HG03432 (cell line): ENCODE data around the gene ZNF397.

Source experiments
- ATAC-seq: cut with Tn5 transposase; IDR thresholded peaks from one replicate; pipeline ENCODE4 v1.9.1; 2021; ENCODE audit warnings: mild to moderate bottlenecking, moderate library complexity; ENCODE audit not compliant: unreplicated experiment

ZNF397 gene

DNA sequence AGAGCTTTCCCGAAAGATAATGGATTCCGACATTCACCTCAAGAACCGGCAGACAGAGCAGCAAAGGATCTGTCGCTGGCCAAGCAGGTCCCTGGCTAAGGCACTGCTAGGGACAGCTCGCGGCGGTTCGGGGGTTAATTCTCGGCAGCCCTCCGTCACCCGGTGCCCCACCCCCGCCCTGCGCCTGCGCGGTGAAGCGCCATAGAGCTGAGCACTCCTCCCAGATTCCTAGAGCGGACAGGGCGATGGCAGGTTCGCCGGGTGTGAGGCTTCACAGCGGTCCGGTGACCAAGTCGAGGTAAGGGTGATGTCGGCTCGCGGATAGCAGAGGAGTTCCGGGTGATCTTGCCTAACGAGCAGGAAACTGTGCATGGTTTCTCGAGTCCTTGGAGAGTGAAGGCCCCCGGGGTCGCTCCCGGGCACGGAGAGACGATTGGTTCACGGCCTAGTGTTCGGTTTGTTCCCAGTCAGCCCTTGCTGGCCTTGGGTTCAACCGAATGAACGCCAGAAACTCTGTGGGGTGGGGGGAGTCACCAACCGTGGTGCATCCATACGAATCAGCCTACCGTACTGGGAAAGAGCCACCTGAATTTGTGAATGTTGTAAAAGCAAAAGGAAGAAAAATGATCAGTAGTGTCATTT lies 49.4 kb downstream of the ZNF397 start, which contains the start of gene ZSCAN30:
TSS of gene ZSCAN30 (minus strand) at position 136 of the 642 bp plus-strand sequence. CDS start 25,877 bp downstream, outside the sequence.
- ATAC-seq = peak; percentile 97

DNA sequence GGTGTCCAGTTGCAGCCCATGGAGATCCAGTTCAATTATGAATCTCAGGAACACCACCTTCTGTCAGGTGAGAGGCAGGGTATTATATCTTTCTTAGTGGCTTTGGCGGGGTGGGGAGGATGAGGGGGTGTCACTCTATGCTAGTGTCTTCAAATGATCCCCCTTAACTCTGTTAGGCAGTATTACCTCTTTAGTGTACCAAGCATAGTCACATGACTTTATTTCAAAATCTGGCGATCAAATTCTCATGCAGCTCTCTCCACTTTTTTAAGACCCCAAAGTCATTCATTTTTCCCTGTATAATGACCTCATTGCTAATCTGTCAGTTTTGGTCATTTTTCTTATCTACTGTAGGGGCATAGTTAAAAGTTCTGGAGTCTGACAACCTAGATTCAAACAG lies 50.3 kb downstream of the ZNF397 start:
- no peak for ATAC-seq

DNA sequence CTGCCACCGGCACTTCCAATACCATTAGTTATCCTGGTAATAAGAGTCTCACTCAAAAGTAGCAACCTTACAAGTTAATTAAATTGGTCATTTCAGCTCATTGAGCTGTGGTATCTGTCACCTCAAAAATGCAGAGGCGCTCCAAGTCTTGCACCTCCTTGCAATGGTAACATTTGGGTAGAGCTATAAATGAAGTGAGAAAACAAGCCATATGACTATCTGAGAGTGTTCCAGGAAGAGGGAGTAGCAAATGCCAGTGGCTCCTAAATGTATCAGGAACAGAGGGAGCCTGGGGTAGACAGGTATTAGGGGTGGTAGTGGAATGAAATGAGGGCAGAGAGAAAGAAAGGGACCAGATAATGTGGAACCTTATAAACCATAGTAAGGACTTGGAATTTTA lies 55.2 kb downstream of the ZNF397 start:
- no peak for ATAC-seq

DNA sequence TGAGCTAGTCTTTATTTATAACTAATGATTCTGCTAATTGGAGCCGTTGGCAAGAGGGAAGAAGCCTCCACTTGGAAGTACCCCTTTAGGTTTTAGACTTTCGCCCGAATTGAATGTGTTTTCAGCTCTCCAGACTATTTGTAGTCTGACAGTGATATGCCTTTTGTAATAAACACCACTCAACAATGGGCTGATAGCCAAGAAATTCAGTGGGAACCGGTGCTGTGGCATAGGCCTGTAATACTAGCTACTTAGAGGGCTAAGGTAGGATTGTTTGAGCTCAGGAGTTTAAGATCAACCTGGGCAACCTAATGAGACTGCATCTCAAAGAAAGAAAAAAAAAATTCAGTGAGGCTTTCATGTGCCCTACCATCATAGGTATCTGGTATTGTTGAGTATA lies 62.8 kb downstream of the ZNF397 start:
- no peak for ATAC-seq

DNA sequence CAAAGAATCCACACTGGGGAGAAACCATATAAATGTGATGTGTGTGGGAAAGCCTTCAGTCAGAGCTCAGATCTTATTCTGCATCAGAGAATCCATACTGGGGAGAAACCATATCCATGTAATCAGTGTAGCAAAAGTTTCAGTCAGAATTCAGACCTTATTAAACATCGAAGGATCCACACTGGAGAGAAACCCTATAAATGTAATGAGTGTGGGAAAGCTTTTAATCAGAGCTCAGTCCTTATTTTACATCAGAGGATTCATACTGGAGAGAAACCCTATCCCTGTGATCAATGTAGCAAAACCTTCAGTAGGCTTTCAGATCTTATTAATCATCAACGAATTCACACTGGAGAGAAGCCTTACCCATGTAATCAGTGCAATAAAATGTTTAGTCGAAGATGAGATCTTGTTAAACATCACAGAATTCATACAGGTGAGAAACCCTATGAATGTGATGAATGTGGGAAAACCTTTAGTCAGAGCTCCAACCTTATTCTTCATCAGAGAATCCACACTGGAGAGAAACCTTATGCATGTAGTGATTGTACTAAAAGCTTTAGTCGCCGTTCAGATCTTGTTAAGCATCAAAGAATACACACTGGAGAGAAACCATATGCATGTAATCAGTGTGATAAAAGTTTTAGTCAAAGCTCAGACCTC lies 65.9 kb downstream of the ZNF397 start:
- ATAC-seq = no peak
